Fibroblast of villous mesenchyme (primary cell): ENCODE measurements around the gene PDXK. TPM values are rescaled to one million over a fixed set of nuclear protein-coding genes. Genes with fewer than 3 reads are reported as not detected.

Experiments
- DNase-seq: peaks from one replicate; pipeline ENCODE4 v3.0.0-alpha.2; 2010; ENCODE audit warnings: low read depth
- H3K4me3 ChIP-seq: 2 replicates; pipeline ENCODE4 v1.5.1; 2011; ENCODE audit warnings: low read depth, mild to moderate bottlenecking, low read length
- small RNA-seq: library from RNA; depleted of rRNA; stranded (forward); fragments of <200 nt; gene quantifications from one replicate; pipeline ENCODE3, GENCODE V24; 2012
- total RNA-seq: library from RNA; depleted of rRNA; stranded (reverse); fragments of >200 nt; gene quantifications from 2 replicates; pipeline ENCODE4 v1.2.3, GENCODE V29; 2012
- TF ChIP-seq, protein P1 (sequence below): IDR thresholded peaks from 2 replicates; pipeline ENCODE4 v1.5.1; 2012; ENCODE audit warnings: low read depth, mild to moderate bottlenecking, low read length; ENCODE audit not compliant: insufficient read depth

PDXK gene
- total RNA-seq, 1 donor, result 88.1 TPM

- TF ChIP-seq, protein P1, sequence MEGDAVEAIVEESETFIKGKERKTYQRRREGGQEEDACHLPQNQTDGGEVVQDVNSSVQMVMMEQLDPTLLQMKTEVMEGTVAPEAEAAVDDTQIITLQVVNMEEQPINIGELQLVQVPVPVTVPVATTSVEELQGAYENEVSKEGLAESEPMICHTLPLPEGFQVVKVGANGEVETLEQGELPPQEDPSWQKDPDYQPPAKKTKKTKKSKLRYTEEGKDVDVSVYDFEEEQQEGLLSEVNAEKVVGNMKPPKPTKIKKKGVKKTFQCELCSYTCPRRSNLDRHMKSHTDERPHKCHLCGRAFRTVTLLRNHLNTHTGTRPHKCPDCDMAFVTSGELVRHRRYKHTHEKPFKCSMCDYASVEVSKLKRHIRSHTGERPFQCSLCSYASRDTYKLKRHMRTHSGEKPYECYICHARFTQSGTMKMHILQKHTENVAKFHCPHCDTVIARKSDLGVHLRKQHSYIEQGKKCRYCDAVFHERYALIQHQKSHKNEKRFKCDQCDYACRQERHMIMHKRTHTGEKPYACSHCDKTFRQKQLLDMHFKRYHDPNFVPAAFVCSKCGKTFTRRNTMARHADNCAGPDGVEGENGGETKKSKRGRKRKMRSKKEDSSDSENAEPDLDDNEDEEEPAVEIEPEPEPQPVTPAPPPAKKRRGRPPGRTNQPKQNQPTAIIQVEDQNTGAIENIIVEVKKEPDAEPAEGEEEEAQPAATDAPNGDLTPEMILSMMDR, result no peak
- DNase-seq, result no peak
- no peak overlapping the region for H3K4me3 ChIP-seq
Measured at GRCh38 chr21:43811262-43812105, 92.6 kb downstream of the PDXK start.

Small RNAs within 50 kb of the gene (small RNA-seq; reads per million reads assigned to genes)
- gene AP001052.1, result not detected

Other genes with a start within 250 kb of the PDXK start
- 2.6 and 3.9 TPM in 2 replicates for gene HSF2BP, start 59.6 kb upstream of the PDXK start, total RNA-seq
- 26.1 and 36.3 TPM in 2 replicates for gene RRP1B, start 59.6 kb upstream of the PDXK start, total RNA-seq
- 12.6 and 16.0 TPM in 2 replicates for gene CSTB, start 57.2 kb downstream of the PDXK start, total RNA-seq
- 16.8 and 17.7 TPM in 2 replicates for gene RRP1, start 70.4 kb downstream of the PDXK start, total RNA-seq
- 52.2 and 63.5 TPM in 2 replicates for gene AGPAT3, start 146.1 kb downstream of the PDXK start, total RNA-seq